SK-N-SH treated with all-trans-retinoic acid at 6 μM for 48 hours (cell line): ENCODE data around the gene SQSTM1.

Source experiments
- ATAC-seq: fragments of 200-7000 bp; cut with Tn5 transposase; 3 replicates; pipeline ENCODE4 v1.9.1; 2020; ENCODE audit warnings: mild to moderate bottlenecking, moderate library complexity
- ARNTL ChIP-seq: fragments of 450-650 bp; formaldehyde crosslinking; IDR thresholded peaks from 2 replicates; pipeline ENCODE4 v1.5.0; 2020; ENCODE audit warnings: low read depth, mild to moderate bottlenecking, moderate library complexity, borderline replicate concordance
- BACH2 ChIP-seq: fragments of 250-450 bp; sonication (Bioruptor Pico); IDR thresholded peaks from 2 replicates; pipeline ENCODE4 v1.9.0; 2021; ENCODE audit warnings: mild to moderate bottlenecking, borderline replicate concordance
- CSDC2 ChIP-seq: fragments of 250-450 bp; sonication (Bioruptor Pico); IDR thresholded peaks from 2 replicates; pipeline ENCODE4 v1.5.0; 2020; ENCODE audit warnings: mild to moderate bottlenecking, moderate library complexity
- CSRNP3 ChIP-seq: fragments of 250-450 bp; sonication (Bioruptor Pico); IDR thresholded peaks from 2 replicates; pipeline ENCODE4 v1.5.1; 2021; ENCODE audit warnings: mild to moderate bottlenecking, moderate library complexity
- GLIS3 ChIP-seq: fragments of 250-450 bp; sonication (Bioruptor Pico); IDR thresholded peaks from 2 replicates; pipeline ENCODE4 v1.5.0; 2020; ENCODE audit warnings: mild to moderate bottlenecking, moderate library complexity
- ISL1 ChIP-seq: fragments of 250-450 bp; sonication (Bioruptor Pico); IDR thresholded peaks from 2 replicates; pipeline ENCODE4 v2.1.2; 2022; ENCODE audit warnings: mild to moderate bottlenecking, moderate library complexity
- OSR1 ChIP-seq: fragments of 250-450 bp; sonication (Bioruptor Pico); IDR thresholded peaks from 2 replicates; pipeline ENCODE4 v1.8.0; 2022; ENCODE audit warnings: moderate library complexity, mild to moderate bottlenecking, inconsistent platforms
- PPARA ChIP-seq: fragments of 250-450 bp; sonication (Bioruptor Pico); IDR thresholded peaks from 2 replicates; pipeline ENCODE4 v1.5.0; 2020; ENCODE audit warnings: mild to moderate bottlenecking, borderline replicate concordance
- RARB ChIP-seq: fragments of 250-450 bp; sonication (Bioruptor Pico); IDR thresholded peaks from 2 replicates; pipeline ENCODE4 v1.8.0; 2021; ENCODE audit warnings: mild to moderate bottlenecking, moderate library complexity
- TOX ChIP-seq: fragments of 250-450 bp; sonication (Bioruptor Pico); IDR thresholded peaks from 2 replicates; pipeline ENCODE4 v1.8.0; 2021; ENCODE audit warnings: mild to moderate bottlenecking, moderate library complexity, borderline replicate concordance
- ZC3H10 ChIP-seq: fragments of 250-450 bp; sonication (Bioruptor Pico); IDR thresholded peaks from 2 replicates; pipeline ENCODE4 v1.5.1; 2021; ENCODE audit warnings: mild to moderate bottlenecking, moderate library complexity
- ZFP30 ChIP-seq: fragments of 450-650 bp; formaldehyde crosslinking; IDR thresholded peaks from 2 replicates; pipeline ENCODE4 v1.5.0; 2022; ENCODE audit warnings: mild to moderate bottlenecking, moderate library complexity
- ZNF565 ChIP-seq: fragments of 450-650 bp; formaldehyde crosslinking; conservative IDR thresholded peaks from 2 replicates; pipeline ENCODE4 v1.5.0; 2020; ENCODE audit warnings: low read depth, mild to moderate bottlenecking, moderate library complexity
- ZNF70 ChIP-seq: fragments of 450-650 bp; formaldehyde crosslinking; IDR thresholded peaks from 2 replicates; pipeline ENCODE4 v1.5.0; 2020; ENCODE audit warnings: mild to moderate bottlenecking, moderate library complexity
- ZNF8 ChIP-seq: fragments of 450-650 bp; formaldehyde crosslinking; IDR thresholded peaks from 2 replicates; pipeline ENCODE4 v1.5.0; 2020; ENCODE audit warnings: mild to moderate bottlenecking, moderate library complexity
- TF ChIP-seq, protein P1 (sequence below): fragments of 250-450 bp; sonication (Bioruptor Pico); IDR thresholded peaks from 2 replicates; pipeline ENCODE4 v1.5.0; 2020; ENCODE audit warnings: mild to moderate bottlenecking, moderate library complexity
- TF ChIP-seq, protein P2 (sequence below): fragments of 250-450 bp; sonication (Bioruptor Pico); IDR thresholded peaks from 2 replicates; pipeline ENCODE4 v1.8.0; 2020; ENCODE audit warnings: mild to moderate bottlenecking, moderate library complexity, borderline replicate concordance
- TF ChIP-seq, protein P3 (sequence below): fragments of 250-450 bp; sonication (Bioruptor Pico); IDR thresholded peaks from 2 replicates; pipeline ENCODE4 v1.8.0; 2021; ENCODE audit warnings: low read depth, mild to moderate bottlenecking, moderate library complexity, borderline replicate concordance
- TF ChIP-seq, protein P4 (sequence below): fragments of 250-450 bp; sonication (Bioruptor Pico); IDR thresholded peaks from 2 replicates; pipeline ENCODE4 v1.5.1; 2020; ENCODE audit warnings: low read depth, mild to moderate bottlenecking, moderate library complexity

Gene SQSTM1

GRCh38 chr5:179876610-179876952, 55.9 kb downstream of the SQSTM1 start (continued):
- TF ChIP-seq, protein P1, sequence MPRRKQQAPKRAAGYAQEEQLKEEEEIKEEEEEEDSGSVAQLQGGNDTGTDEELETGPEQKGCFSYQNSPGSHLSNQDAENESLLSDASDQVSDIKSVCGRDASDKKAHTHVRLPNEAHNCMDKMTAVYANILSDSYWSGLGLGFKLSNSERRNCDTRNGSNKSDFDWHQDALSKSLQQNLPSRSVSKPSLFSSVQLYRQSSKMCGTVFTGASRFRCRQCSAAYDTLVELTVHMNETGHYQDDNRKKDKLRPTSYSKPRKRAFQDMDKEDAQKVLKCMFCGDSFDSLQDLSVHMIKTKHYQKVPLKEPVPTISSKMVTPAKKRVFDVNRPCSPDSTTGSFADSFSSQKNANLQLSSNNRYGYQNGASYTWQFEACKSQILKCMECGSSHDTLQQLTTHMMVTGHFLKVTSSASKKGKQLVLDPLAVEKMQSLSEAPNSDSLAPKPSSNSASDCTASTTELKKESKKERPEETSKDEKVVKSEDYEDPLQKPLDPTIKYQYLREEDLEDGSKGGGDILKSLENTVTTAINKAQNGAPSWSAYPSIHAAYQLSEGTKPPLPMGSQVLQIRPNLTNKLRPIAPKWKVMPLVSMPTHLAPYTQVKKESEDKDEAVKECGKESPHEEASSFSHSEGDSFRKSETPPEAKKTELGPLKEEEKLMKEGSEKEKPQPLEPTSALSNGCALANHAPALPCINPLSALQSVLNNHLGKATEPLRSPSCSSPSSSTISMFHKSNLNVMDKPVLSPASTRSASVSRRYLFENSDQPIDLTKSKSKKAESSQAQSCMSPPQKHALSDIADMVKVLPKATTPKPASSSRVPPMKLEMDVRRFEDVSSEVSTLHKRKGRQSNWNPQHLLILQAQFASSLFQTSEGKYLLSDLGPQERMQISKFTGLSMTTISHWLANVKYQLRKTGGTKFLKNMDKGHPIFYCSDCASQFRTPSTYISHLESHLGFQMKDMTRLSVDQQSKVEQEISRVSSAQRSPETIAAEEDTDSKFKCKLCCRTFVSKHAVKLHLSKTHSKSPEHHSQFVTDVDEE (CRISPR knock-in tag), result no peak
- TF ChIP-seq ZNF565 (no peak), ISL1 (CRISPR knock-in tag) (no peak), CSRNP3 (CRISPR knock-in tag) (no peak)

GRCh38 chr5:179878222-179879002, 57.7 kb downstream of the SQSTM1 start:
- ATAC-seq, result no peak
- TF ChIP-seq OSR1 (no peak), BACH2 (CRISPR knock-in tag) (no peak), CSRNP3 (CRISPR knock-in tag) (no peak), ZC3H10 (CRISPR knock-in tag) (no peak), ARNTL (no peak), ZFP30 (CRISPR knock-in tag) (no peak), RARB (CRISPR knock-in tag) (no peak), ZNF565 (no peak), PPARA (CRISPR knock-in tag) (no peak), GLIS3 (no peak)
- TF ChIP-seq, protein P2, sequence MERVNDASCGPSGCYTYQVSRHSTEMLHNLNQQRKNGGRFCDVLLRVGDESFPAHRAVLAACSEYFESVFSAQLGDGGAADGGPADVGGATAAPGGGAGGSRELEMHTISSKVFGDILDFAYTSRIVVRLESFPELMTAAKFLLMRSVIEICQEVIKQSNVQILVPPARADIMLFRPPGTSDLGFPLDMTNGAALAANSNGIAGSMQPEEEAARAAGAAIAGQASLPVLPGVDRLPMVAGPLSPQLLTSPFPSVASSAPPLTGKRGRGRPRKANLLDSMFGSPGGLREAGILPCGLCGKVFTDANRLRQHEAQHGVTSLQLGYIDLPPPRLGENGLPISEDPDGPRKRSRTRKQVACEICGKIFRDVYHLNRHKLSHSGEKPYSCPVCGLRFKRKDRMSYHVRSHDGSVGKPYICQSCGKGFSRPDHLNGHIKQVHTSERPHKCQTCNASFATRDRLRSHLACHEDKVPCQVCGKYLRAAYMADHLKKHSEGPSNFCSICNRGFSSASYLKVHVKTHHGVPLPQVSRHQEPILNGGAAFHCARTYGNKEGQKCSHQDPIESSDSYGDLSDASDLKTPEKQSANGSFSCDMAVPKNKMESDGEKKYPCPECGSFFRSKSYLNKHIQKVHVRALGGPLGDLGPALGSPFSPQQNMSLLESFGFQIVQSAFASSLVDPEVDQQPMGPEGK (CRISPR knock-in tag), result no peak
- TF ChIP-seq, protein P3, sequence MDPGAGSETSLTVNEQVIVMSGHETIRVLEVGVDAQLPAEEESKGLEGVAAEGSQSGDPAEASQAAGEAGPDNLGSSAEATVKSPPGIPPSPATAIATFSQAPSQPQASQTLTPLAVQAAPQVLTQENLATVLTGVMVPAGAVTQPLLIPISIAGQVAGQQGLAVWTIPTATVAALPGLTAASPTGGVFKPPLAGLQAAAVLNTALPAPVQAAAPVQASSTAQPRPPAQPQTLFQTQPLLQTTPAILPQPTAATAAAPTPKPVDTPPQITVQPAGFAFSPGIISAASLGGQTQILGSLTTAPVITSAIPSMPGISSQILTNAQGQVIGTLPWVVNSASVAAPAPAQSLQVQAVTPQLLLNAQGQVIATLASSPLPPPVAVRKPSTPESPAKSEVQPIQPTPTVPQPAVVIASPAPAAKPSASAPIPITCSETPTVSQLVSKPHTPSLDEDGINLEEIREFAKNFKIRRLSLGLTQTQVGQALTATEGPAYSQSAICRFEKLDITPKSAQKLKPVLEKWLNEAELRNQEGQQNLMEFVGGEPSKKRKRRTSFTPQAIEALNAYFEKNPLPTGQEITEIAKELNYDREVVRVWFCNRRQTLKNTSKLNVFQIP (CRISPR knock-in tag), result no peak
- TF ChIP-seq, protein P4, sequence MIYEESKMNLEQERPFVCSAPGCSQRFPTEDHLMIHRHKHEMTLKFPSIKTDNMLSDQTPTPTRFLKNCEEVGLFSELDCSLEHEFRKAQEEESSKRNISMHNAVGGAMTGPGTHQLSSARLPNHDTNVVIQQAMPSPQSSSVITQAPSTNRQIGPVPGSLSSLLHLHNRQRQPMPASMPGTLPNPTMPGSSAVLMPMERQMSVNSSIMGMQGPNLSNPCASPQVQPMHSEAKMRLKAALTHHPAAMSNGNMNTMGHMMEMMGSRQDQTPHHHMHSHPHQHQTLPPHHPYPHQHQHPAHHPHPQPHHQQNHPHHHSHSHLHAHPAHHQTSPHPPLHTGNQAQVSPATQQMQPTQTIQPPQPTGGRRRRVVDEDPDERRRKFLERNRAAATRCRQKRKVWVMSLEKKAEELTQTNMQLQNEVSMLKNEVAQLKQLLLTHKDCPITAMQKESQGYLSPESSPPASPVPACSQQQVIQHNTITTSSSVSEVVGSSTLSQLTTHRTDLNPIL (CRISPR knock-in tag), result no peak
- TF ChIP-seq, all 23 proteins: peak for 0

GRCh38 chr5:179879003-179879689, 58.4 kb downstream of the SQSTM1 start:
- no peak for ATAC-seq
- no peak for TF ChIP-seq PPARA (CRISPR knock-in tag)

DNA sequence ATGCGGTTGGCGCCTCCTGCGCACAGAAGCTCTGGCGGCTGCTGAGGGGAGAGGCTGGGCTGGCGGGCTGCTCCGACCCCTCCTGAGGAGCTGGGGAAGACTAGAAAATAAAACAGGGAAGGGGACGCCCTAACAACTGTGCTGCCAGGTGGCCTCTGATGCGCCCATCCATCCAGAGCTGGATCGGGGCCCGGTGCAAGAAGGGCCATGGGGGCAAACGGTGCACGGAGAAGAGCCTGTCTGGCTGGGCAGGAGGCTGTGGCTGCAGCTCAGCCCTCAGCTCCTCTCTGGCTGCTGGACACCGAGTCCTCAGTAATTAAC, 58.9 kb downstream of the SQSTM1 start:
- no peak for ATAC-seq
- TF ChIP-seq CSRNP3 (CRISPR knock-in tag) (no peak), ZFP30 (CRISPR knock-in tag) (no peak), CSDC2 (no peak), RARB (CRISPR knock-in tag) (no peak), ZNF70 (CRISPR knock-in tag) (no peak), ARNTL (no peak), ZNF565 (no peak), PPARA (CRISPR knock-in tag) (no peak), TOX (CRISPR knock-in tag) (no peak), ZNF8 (no peak)
- TF ChIP-seq, protein P4 (CRISPR knock-in tag), result no peak
